ENCODE results near the gene ALOX5.
"Not testable (repeated sequence)": the region's sequence is repeated elsewhere in the genome, so short reads cannot be mapped to it uniquely, and the experiment has no call there.

The ALOX5 gene

DNA sequence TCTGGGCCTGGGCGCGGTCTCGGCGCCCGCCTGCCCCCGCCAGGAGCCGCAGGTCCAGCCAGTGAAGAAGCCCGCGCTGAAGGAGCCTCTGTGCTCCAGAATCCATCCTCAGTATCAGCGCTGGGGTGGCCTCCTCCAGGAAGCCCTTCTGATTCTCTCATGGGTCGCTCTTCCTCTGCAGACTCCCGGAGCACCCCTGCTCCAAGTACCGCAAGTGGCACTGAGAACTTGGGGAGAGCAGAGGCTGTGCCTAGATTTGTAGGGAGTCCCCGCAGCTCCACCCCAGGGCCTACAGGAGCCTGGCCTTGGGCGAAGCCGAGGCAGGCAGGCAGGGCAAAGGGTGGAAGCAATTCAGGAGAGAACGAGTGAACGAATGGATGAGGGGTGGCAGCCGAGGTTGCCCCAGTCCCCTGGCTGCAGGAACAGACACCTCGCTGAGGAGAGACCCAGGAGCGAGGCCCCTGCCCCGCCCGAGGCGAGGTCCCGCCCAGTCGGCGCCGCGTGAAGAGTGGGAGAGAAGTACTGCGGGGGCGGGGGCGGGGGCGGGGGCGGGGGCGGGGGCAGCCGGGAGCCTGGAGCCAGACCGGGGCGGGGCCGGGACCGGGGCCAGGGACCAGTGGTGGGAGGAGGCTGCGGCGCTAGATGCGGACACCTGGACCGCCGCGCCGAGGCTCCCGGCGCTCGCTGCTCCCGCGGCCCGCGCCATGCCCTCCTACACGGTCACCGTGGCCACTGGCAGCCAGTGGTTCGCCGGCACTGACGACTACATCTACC is at the start of gene ALOX5:
Gene ALOX5 (plus strand): TSS at position 641 of the 774 bp plus-strand sequence. CDS start 64 bp downstream, at position 705.
- peak within 1 kb of the TSS; percentile 87 for H3K4me3 ChIP-seq (ENCODE audit: low read depth, low read length)
- DNase-seq (ENCODE audit: low read depth) = peak; percentile 79
- TF ChIP-seq, protein P1, sequence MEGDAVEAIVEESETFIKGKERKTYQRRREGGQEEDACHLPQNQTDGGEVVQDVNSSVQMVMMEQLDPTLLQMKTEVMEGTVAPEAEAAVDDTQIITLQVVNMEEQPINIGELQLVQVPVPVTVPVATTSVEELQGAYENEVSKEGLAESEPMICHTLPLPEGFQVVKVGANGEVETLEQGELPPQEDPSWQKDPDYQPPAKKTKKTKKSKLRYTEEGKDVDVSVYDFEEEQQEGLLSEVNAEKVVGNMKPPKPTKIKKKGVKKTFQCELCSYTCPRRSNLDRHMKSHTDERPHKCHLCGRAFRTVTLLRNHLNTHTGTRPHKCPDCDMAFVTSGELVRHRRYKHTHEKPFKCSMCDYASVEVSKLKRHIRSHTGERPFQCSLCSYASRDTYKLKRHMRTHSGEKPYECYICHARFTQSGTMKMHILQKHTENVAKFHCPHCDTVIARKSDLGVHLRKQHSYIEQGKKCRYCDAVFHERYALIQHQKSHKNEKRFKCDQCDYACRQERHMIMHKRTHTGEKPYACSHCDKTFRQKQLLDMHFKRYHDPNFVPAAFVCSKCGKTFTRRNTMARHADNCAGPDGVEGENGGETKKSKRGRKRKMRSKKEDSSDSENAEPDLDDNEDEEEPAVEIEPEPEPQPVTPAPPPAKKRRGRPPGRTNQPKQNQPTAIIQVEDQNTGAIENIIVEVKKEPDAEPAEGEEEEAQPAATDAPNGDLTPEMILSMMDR (IDR thresholded peaks at IDR 0.05; ENCODE audit: insufficient read depth, low read depth, low read length, missing control alignments) = no peak

DNA sequence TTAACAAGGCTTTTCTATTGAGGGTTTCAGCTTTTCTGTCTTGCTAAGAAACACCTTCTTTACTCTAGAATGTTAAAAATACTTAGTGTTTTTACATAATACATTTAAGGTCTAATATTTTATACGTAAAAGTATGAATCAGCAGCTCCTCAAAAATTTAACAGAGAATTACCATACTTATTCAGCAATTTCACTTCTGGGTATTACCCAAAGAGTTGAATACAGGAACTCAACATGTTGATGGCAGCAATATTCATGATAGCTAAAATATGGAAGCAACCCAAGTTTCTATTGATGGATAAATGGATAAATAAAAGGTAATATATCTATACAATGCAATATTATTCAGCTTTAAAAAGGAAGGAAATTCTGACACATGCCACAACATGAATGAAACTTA is 48.9 kb upstream of the ALOX5 start:
- no peak for DNase-seq (ENCODE audit: low read depth)
- TF ChIP-seq, protein P1 (IDR thresholded peaks at IDR 0.05; ENCODE audit: insufficient read depth, low read depth, low read length, missing control alignments) = no peak
- no peak overlapping the region for H3K4me3 ChIP-seq (ENCODE audit: low read depth, low read length)

DNA sequence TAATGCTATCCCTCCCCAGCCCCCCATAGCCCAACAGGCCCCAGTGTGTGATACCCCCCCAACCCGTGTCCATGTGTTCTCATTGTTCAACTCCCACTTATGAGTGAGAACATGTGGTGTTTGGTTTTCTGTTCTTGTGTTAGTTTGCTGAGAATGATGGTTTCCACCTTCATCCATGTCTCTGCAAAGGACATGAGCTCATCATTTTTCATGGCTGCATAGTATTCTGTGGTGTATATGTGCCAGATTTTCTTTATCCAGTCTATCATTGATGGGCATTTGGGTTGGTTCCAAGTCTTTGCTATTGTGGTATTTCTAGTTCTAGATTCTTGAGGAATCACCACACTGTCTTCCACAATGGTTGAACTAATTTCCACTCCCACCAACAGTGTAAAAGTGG is 47.2 kb upstream of the ALOX5 start:
- H3K4me3 ChIP-seq (ENCODE audit: low read depth, low read length); DNase-seq (ENCODE audit: low read depth): not testable (repeated sequence)

DNA sequence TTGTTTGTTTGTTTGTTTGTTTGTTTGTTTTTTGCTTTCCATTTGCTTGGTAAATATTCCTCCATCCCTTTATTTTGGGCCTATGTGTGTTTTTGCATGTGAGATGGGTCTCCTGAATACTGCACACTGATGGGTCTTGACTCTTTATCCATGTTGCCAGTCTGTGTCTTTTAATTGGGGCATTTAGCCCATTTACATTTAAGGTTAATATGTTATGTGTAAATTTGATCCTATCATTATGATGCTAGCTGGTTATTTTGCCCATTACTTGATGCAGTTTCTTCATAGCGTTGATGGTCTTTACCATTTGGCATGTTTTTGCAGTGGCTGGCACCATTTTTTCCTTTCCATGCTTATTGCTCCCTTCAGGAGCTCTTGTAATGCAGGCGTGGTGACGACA is 42.2 kb upstream of the ALOX5 start:
- DNase-seq (ENCODE audit: low read depth); H3K4me3 ChIP-seq (ENCODE audit: low read depth, low read length): not testable (repeated sequence)

DNA sequence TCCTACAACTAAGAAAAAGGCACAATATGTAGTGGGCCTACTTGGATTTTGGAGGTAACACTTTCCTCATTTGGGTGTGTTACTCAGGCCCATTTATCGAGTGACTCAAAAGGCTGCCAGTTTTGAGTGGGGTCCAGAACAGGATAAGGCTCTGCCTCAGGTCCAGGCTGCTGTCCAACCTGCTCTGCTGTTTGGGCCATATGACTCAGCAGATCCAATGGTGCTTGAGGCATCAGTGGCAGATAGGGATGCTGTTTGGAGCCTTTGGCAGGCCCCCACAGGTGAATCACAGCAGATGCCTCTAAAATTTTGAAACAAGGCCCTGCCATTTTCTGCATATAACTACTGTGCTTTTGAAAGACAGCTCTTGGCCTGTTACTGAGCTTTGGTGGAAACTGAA is 34.1 kb upstream of the ALOX5 start:
- TF ChIP-seq, protein P1 (IDR thresholded peaks at IDR 0.05; ENCODE audit: insufficient read depth, low read depth, low read length, missing control alignments) = no peak
- H3K4me3 ChIP-seq (ENCODE audit: low read depth, low read length) = no peak overlapping the region
- DNase-seq (ENCODE audit: low read depth) = no peak

DNA sequence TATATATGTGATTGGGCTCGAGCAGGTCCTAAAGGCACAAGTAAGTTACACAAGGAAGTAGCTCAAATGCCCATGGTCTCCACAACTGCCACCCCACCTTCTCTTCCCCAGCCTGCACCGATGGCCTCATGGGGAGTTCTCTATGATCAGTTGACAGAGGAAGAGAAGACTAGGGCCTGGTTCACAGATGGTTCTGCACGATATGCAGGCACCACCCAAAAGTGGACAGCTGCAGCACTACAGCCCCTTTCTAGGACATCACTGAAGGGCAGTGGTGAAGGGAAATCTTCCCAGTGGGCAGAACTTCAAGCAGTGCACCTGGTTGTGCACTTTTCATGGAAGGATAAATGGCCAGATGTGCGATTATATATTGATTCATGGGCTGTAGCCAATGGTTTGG is 33.6 kb upstream of the ALOX5 start:
- DNase-seq (ENCODE audit: low read depth); H3K4me3 ChIP-seq (ENCODE audit: low read depth, low read length): not testable (repeated sequence)

DNA sequence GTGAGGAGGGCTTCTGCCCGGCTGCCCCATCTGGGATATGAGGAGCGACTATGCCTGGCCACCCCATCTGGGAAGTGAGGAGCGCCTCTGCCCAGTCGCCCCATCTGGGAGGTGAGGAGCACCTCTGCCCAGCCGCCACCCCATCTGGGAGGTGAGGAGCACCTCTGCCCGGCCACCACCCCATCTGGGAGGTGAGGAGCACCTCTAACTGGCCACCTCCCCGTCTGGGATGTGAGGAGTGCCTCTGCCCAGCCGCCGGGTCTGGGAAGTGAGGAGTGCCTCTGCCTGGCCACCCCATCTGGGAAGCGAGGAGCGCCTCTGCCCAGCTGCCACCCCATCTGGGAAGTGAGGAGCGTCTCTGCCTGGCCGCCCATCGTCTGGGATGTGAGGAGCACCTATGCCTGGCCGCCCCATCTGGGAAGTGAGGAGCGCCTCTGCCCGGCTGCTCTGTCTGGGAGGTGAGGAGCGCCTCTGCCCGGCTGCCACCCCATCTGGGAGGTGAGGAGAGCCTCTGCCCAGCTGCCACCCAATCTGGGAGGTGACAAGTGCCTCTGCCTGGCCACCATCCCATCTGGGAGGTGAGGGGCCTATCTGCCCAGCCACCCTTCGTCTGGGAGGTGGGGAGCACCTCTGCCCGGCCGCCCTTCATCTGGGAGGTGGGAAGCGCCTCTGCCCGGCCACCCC is 27.2 kb upstream of the ALOX5 start:
- DNase-seq (ENCODE audit: low read depth); H3K4me3 ChIP-seq (ENCODE audit: low read depth, low read length): not testable (repeated sequence)

DNA sequence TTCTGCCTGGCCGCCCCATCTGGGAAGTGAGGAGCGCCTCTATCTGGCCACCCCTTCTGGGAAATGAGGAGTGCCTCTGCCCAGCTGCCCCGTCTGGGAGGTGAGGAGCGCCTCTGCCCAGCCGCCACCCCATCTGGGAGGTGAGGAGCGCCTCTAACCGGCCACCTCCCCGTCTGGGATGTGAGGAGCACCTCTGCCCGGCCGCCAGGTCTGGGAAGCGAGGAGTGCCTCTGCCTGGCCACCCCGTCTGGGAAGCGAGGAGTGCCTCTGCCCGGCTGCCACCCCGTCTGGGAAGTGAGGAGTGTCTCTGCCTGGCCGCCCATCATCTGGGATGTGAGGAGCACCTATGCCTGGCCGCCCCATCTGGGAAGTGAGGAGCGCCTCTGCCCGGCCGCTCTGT is 26.6 kb upstream of the ALOX5 start:
- not testable (repeated sequence) for H3K4me3 ChIP-seq (ENCODE audit: low read depth, low read length); DNase-seq (ENCODE audit: low read depth)

DNA sequence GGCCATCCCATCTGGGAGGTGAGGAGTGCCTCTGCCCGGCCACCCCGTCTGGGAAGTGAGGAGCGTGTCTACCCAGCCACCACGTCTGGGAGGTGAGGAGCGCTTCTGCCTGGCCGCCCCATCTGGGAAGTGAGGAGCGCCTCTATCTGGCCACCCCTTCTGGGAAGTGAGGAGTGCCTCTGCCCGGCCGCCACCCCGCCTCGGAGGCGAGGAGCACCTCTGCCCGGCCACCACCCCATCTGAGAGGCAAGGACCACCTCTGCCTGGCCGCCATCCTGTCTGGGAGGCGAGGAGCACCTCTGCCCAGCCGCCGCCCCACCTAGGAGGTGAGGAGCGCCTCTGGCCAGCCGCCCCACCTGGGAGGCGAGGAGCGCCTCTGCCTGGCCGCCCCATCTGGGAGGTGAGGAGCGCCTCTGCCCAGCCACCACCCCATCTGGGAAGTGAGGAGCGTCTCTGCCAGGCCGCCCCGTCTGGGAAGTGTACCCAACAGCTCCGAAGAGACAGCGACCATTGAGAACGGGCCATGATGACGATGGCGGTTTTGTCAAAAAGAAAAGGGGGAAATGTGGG is 25.7 kb upstream of the ALOX5 start:
- not testable (repeated sequence) for DNase-seq (ENCODE audit: low read depth); H3K4me3 ChIP-seq (ENCODE audit: low read depth, low read length)

DNA sequence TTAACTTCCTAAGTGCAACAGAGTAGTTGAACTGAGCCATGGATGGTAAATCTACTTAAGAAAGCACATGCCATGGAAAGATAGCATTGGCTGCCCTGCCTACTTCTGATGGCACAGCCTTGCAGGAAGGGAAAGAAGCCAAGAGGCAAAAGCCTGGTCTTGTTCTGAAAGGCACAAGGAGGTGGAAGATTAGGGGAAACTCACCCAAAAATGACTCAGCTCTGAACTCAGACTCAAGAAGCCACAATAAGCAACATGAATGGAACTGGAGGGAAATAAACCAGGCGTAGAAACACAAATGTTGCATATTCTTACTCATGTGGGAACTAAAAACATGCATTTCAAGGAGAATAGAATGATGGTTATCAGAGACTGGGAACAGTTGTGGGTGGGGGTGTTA is 20.8 kb upstream of the ALOX5 start:
- peak; percentile 74 for DNase-seq (ENCODE audit: low read depth)
- no peak overlapping the region for H3K4me3 ChIP-seq (ENCODE audit: low read depth, low read length)
- TF ChIP-seq, protein P1 (IDR thresholded peaks at IDR 0.05; ENCODE audit: insufficient read depth, low read depth, low read length, missing control alignments) = no peak
